Chondrocyte (in vitro differentiated cells): Measurements from ENCODE around the gene ACTG2. TPM values are rescaled to one million over a fixed set of nuclear protein-coding genes. Genes with fewer than 3 reads are reported as not detected.

Experiments
- DNase-seq: peaks from one replicate; pipeline ENCODE4 v3.0.0; 2021; ENCODE audit warnings: mixed read lengths, low spot score
- H3K27ac Mint-ChIP-seq: one replicate; pipeline ENCODE4 v1.8.0; 2021; ENCODE audit warnings: mild to moderate bottlenecking, moderate library complexity, mixed read lengths; ENCODE audit not compliant: unreplicated experiment
- H3K27me3 Mint-ChIP-seq: 2 replicates; pipeline ENCODE4 v1.8.0; 2021; ENCODE audit warnings: low read depth, mixed read lengths
- H3K36me3 Mint-ChIP-seq: 2 replicates; pipeline ENCODE4 v1.8.0; 2021; ENCODE audit warnings: low read depth, mixed read lengths
- H3K4me1 Mint-ChIP-seq: 2 replicates; pipeline ENCODE4 v1.8.0; 2021; ENCODE audit warnings: low read depth, mild to moderate bottlenecking, mixed read lengths
- H3K4me3 Mint-ChIP-seq: one replicate; pipeline ENCODE4 v1.8.0; 2021; ENCODE audit warnings: mild to moderate bottlenecking, moderate library complexity, mixed read lengths; ENCODE audit not compliant: unreplicated experiment
- H3K9me3 Mint-ChIP-seq: 2 replicates; pipeline ENCODE4 v1.8.0; 2021; ENCODE audit warnings: low read depth, mixed read lengths
- total RNA-seq: library from RNA; stranded (reverse); gene quantifications from 3 replicates; pipeline ENCODE4 v1.2.1, GENCODE V29; 2021
- TF ChIP-seq, protein P1 (sequence below): fragments of 200-600 bp; sonication (generic); IDR thresholded peaks from 2 replicates; pipeline ENCODE4 v1.5.0; 2021; ENCODE audit warnings: antibody characterized with exemption, mild to moderate bottlenecking, moderate library complexity

Gene ACTG2
- total RNA-seq, 1 donor from 2014 or later = 1,480 TPM

DNA sequence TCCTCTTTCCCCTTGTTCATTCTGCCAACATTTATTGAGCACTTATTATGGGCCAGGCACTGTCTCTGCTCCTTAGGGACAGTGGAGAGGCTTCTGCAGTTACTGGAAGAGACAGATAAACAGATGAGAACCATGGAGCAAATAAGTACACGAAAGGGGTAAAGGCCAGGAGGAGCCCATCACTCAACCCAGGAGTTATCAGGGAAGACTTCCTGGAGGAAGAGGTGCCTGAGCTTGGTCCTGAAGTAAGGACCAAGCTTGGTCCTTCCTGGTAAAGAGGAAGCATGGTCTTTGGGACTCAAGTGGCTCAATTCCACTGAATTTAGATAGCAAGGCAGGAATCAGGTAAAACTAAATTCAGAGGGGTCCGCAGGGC is 1.7 kb downstream of the ACTG2 start:
- Mint-ChIP-seq H3K27ac (peak overlapping the region; percentile 95), H3K36me3 (peaks cover 18% of the 10 kb centered on the region), H3K27me3 (no peaks in the 10 kb centered on the region), H3K4me1 (peaks cover 80% of the 10 kb centered on the region), H3K4me3 (peak overlapping the region; percentile 93), H3K9me3 (no peaks in the 10 kb centered on the region)
- TF ChIP-seq, protein P1, sequence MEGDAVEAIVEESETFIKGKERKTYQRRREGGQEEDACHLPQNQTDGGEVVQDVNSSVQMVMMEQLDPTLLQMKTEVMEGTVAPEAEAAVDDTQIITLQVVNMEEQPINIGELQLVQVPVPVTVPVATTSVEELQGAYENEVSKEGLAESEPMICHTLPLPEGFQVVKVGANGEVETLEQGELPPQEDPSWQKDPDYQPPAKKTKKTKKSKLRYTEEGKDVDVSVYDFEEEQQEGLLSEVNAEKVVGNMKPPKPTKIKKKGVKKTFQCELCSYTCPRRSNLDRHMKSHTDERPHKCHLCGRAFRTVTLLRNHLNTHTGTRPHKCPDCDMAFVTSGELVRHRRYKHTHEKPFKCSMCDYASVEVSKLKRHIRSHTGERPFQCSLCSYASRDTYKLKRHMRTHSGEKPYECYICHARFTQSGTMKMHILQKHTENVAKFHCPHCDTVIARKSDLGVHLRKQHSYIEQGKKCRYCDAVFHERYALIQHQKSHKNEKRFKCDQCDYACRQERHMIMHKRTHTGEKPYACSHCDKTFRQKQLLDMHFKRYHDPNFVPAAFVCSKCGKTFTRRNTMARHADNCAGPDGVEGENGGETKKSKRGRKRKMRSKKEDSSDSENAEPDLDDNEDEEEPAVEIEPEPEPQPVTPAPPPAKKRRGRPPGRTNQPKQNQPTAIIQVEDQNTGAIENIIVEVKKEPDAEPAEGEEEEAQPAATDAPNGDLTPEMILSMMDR = no peak
- no peak for DNase-seq

DNA sequence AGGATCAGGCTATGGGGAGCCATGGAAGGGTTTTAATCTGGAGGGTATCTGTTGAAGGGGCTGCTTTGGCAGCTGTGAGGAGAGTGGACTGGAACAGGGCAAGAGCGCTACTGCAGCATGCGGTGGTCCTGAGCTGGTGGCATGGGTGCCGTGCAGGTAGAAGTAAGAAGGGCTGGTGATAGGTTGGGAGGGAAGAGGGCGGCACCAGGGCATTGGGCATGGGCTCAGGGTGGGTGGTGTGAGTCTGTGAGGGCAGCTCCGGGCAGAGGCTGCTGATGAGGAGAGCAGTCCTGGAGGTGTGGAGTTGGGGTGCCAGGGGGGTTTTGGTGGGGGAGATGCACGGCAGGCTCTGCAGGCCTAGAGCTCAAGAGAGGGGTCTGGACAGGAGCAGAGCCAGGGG is 2.1 kb downstream of the ACTG2 start:
- Mint-ChIP-seq H3K27ac (peak overlapping the region; percentile 95), H3K9me3 (no peaks in the 10 kb centered on the region), H3K36me3 (peaks cover 18% of the 10 kb centered on the region), H3K4me3 (peak overlapping the region; percentile 93), H3K4me1 (peaks cover 84% of the 10 kb centered on the region), H3K27me3 (no peaks in the 10 kb centered on the region)
- TF ChIP-seq, protein P1 = no peak
- DNase-seq = no peak

DNA sequence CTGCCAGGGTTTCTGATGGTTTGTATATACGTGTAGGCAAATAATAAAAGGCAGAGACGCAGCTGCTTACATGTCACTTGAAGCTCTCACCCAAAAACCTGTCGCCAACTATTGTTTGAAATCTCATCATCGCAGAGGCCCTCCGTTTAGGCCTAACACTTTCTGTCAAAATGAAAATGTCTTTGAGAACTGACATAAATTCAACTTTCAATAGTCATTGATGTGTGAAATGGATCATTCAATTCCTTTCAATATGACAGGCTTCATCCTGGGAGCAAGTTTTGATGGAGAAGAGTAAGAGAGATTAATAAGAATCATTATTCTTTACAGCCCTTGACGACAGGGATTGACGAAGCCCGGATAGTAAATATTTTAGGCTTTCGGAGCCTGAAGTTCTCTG is 2.7 kb downstream of the ACTG2 start:
- H3K4me3 Mint-ChIP-seq = peak overlapping the region; percentile 93
- no peak for DNase-seq
- TF ChIP-seq, protein P1 = no peak
- no peaks in the 10 kb centered on the region for H3K27me3 Mint-ChIP-seq
- H3K9me3 Mint-ChIP-seq = no peaks in the 10 kb centered on the region
- H3K36me3 Mint-ChIP-seq = peaks cover 19% of the 10 kb centered on the region
- peak overlapping the region; percentile 95 for H3K27ac Mint-ChIP-seq
- H3K4me1 Mint-ChIP-seq = peaks cover 88% of the 10 kb centered on the region

DNA sequence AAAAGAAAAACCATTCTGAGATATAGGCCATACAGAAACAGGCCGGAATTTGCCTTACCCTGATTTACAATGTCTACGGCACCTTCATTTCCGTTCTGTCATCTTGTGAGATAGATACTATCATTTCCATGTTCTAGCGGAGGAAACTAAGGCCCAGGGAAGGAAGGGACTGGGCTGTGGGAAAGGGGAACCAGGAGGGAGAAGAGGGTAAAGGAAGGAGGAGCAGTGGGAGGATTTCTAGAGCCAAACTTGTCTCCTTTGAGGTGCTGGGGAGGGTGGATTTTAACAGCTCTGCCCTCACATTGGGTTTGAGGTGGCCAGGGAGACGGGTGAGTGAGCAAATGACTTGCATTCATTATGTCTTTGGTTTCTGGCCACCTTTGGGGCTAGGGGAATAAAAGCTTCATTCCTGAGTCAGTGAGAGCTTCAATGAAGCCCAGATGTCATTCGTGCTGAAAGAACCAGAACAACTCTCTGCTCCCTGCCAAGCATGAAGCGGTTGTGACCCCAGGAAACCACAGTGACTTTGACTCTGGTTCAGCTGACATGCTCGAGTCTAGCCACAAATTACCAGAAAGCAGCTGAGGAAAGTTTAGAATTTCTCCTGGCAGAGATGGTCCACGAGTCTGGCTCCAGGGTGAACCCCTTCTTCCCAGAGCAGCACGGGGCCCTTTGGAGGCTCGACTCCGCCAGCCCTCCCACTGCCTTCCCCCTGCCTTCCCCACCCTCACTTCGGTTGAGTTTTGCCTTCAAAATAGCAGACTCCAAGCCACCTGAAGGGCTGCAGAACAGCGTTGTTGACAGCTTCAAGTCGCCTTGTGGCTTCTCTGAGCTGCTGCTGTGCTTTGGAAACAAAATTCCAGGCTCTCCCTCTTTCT is 3.8 kb downstream of the ACTG2 start:
- no peaks in the 10 kb centered on the region for H3K27me3 Mint-ChIP-seq
- no peak for DNase-seq
- H3K9me3 Mint-ChIP-seq = no peaks in the 10 kb centered on the region
- H3K4me3 Mint-ChIP-seq = peak overlapping the region; percentile 93
- peaks cover 26% of the 10 kb centered on the region for H3K36me3 Mint-ChIP-seq
- TF ChIP-seq, protein P1 = peak; percentile 16
- H3K4me1 Mint-ChIP-seq = peaks cover 91% of the 10 kb centered on the region
- H3K27ac Mint-ChIP-seq = peak overlapping the region; percentile 95

DNA sequence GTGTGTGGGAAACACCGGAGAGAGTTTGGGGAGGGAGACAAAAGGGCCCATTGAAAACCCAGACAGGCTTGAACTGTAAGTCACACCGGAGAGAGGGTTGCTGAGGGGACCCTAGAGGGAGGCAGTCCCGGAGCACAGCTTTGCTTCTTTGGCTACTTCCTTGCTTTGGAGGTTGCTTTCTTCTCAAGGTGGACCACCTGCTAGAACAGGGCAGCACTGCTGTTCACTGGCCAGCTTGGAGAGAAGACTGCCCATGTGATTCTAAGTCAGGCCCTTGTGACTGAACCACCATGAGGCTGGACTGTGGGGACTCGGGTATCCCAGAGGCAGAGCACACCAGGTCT is 4.4 kb downstream of the ACTG2 start:
- Mint-ChIP-seq H3K27ac (peak overlapping the region; percentile 95), H3K4me3 (peak overlapping the region; percentile 93), H3K9me3 (no peaks in the 10 kb centered on the region), H3K36me3 (peaks cover 31% of the 10 kb centered on the region), H3K4me1 (peaks cover 90% of the 10 kb centered on the region), H3K27me3 (no peaks in the 10 kb centered on the region)
- DNase-seq = no peak
- TF ChIP-seq, protein P1 = no peak
